NCI-H69 (cell line): ENCODE results near the gene GHRHR.

Experiments used
- DNase-seq: peaks from one replicate; lab custom pipeline; 2025; lab: John Stamatoyannopoulos, UW

GHRHR gene

DNA sequence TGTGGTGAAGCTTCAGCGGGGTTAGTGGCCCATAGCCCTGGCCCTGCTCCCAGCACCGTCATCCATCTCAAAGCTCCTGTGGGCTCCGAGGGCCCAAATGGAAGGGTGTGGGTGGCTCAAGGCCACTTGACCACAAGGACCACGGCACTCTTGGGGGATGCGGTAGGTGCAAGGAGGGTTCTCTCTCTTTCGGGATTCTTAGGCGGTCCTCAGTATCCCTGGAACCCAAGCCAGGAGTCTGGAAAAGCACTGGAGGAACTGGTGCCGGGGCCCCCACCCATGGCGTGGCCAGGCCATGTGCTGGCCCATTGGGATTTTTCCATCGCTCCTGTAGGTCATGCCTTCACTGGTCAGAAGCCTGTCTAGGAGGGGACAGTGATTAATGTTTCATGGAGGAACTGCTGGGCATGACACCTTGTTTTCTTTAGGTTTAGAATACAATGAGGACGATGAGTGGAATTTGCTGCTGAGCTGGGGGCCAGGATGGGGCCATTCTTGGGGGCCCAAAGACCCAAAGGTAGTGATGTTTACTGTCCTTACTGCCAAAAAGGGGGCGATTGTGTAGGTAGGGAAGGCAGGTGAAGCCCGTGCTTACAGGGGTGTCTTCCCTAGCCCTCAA, 35.4 kb upstream of the GHRHR start:
- DNase-seq, result no peak

DNA sequence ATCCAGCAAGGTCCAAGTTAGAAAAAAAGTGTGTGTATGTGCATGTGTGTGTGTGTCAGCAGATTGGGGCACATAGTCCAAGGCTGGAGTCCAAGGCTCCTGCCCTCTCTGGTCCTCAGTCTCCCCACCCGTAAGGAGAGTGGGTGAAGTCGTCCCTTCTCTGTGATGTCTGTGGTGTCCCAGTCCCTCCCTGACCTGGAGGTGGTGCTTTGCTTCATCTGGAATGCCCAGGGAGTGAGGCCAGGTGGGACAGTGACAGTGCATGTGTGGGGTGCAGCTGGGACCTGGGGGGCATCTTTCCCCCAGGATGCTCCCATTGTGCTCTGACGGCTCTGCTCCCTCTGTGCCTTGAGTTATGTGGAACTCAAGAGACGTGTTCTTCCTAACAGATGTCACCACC, 34.1 kb upstream of the GHRHR start:
- no peak for DNase-seq

DNA sequence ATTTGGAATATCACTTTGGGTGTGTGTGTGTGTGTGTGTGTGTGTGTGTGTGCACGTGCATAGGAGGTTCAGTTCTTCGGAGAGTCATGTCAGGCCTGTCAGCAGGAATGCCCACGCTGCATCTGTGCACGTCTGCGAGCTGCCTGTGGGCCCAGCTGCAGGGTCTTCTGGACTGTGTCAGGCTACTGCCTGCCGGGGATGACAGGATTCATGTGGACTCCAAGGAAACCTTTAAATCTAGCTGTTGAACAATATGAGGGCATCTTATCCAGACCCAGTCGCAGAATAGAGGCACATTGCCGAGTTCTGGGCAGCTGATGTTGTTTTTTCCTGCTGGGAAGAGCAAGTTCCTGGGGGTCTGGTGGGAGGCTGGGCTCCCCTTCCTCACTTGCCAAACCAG, 33.1 kb upstream of the GHRHR start:
- no peak for DNase-seq

- no peak for DNase-seq
These were observed 32.4 kb upstream of the GHRHR start for GRCh38 chr7:30931161-30931928.

- DNase-seq, result no peak
These were observed 31.7 kb upstream of the GHRHR start for GRCh38 chr7:30931929-30932540.

- DNase-seq, result no peak
These were observed 31.2 kb upstream of the GHRHR start for GRCh38 chr7:30932562-30932961.

GRCh38 chr7:30933124-30933974, 30.4 kb upstream of the GHRHR start:
- DNase-seq, result peak; percentile 37

DNA sequence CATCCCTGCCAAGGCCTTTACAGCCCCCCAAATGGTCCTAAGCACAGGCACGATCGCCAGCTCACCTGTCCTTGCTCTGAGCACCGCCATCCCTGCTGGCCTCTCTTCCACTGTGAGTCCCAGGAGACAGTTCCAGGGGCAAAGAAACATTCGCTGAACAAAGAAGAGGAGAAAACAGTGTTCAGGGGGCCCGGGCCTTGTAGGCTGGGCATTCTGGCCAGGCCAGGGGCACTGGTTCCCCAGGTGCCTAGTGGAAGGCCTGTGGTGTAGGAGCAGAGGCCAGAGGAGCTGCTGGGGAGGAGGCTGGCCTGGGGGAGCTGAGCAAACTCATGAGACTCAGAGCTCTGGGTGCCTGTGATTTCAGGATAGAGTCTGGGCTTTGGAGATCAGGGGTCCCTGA, 29.5 kb upstream of the GHRHR start:
- DNase-seq, result no peak

DNA sequence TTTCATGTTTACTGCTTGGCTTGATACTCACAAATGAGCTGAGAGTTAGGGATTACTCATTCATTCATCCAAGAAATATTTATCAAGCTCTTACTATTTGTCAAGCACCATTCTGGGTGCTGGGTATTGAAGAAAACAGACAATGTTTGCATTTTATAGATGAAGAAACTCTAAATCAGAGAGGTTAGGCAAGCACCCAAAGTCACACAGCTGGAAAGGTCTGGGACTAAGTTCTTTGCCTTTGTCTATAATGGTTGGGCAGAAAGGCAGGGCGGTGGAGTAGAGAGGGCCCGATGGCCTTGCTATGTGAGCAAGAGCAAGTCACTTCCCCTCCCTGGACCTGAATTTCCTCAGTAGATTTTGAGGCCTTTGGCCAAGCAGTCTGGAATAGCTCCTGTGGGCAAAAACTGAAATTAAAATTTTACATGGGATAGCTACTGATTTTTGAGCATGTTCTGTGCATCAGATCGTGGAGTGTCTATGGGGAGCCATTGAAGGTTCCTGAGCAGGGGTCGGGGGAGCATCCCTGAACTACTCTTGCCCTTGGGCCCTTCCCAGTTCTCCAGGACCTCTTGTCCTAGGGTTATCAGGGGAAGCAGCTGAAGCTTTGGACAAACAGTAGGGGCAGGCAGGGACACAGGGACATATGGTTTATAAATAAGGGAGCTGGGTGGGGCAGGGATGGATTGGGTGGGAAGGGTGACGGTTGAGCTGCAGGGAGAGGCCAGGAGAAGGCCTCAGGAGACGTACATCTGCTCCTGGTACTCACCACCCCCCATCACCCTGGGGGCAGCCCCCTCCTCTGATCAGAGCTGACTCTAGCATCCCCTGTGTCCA, 28.8 kb upstream of the GHRHR start:
- no peak for DNase-seq

- DNase-seq, result no peak
These were observed 28.2 kb upstream of the GHRHR start for GRCh38 chr7:30935569-30935877.

DNA sequence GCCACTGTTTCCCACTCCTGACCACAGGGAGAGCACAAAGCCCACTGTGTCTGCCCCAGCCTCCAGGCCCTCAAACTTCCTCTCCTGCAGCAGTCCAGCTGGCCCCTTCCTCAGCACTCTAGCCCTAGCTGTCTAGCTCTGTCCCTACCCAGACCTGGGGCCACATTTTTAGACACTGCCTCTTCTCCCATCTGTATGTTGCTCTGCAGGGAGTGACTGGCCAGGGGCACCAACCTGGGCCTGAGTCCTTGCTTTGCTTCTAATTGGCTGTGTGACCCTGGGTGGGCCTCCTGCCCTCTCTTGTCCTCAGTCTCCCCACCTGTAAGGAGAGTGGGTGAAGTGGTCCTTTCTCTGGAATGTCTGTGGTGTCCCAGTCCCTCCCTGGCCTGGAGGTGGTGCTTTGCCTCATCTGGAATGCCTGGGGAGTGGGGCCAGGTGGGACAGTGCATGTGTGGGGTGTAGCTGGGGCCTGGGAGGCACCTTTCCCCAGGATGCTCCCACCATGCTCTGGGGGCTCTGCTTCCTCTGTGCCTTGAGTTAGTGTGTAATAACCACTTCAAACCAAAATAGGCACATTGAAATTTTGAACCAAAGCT, 27.0 kb upstream of the GHRHR start:
- no peak for DNase-seq

DNA sequence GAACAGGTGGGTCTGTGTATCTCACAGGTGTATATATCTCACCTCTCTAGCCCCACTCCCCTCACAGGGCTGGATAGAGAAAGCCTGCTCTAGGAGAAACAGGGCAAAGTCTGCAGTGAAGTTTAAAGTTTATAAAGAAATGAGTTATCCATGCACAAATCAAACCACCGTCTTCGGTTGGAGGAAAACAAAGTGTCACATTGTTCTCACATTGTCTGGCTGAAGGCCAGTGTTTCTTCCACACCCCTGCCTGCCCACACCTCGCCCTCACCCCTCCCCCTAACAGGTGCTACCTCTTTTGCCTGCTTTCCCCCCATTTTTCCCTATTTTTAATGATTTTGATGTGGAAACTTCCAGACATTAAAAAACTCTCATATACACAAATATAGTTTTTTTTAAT, 26.3 kb upstream of the GHRHR start:
- peak; percentile 23 for DNase-seq

GRCh38 chr7:30938435-30939316, 25.1 kb upstream of the GHRHR start:
- DNase-seq, result peak; percentile 90

DNA sequence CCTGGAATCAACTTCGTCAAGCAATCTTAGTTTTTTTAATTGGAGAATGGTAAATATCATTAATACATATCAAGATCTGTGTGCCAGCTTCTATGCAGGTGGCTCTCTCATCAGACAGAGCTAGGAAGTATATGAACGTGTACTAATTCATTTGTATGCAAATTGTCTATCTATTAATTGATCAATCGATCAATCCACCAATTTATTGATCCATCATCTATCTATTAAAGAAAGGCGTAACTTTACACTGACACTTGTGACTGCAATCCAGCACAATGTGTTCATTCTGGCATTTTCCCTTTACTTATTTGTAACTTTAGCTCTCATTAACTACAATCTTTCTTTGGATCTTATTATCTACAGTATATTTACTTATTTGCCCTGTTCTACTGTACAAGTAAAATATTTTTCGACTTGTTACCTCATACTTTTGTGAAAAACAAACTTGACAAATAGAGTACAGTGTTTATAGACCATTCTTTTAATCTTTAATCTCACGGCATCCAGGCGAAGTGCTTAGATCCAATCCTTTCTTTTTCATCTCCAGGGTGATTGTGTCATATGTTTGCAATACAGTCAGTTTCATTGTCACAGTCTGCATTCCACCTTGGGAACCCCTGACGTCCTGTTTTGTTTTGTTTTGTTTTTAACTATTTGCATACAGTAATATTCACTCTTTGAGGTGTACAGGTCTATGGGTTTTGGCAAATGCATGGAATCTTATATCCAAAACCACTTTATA, 22.0 kb upstream of the GHRHR start:
- DNase-seq, result peak; percentile 54

DNA sequence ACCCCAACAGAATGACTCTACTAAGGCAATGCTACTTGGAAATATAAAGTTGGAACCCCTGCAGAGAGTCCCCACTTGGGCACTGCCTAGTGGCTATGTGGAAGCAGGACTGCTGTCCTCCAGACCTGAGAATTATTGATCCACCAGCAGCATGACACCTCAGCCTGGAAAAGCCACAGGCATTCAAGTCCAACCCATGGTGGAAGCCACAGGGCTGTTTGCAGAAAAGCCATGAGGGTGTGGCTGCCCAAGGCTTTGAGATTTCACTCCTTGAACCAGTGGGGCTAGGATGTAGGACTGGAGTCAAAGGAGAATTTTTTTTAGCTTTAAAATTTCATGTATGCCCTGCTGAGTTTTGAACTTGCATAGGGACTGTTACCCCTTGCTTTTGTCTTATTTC, 13.6 kb upstream of the GHRHR start:
- DNase-seq, result no peak

DNA sequence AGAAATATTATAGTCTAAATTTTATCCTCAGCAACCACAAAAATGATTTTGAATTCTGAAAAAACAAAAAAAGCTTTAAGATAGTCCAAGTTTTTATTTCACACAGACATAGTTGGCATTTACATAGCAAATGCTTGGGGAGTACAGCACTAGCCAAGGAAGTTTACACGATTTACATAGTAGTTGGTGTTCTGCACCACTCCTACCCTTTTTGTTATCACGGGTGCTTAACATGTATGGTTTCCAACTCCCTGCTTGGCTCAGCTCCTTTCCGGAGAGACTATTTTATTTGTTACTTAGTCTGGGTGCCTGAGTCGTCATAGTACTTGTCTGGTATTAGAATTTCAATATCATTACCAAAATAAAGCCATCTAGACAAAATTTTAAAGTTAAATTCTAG, 8.8 kb upstream of the GHRHR start:
- DNase-seq, result no peak

DNA sequence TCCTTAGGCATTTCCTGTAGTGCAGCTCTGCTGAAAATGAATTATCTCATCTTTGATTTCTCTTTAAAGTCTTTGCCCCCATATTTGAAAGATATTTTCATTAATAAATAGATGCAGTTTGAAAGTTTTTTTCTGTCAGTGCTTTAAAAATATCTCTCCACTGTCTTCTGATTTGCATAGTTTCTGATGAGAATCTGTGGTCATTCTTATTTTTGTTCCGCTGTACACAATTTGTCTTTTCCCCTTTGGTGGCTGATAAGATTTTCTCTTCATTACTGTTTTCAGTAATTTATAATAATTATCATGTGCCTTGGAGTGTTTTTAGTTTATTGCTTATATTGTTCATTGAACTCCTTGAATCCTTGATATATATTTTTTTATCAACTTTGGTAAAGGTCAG, 7.0 kb upstream of the GHRHR start:
- DNase-seq, result no peak

- DNase-seq, result no peak
These were observed 1.6 kb downstream of the GHRHR start for GRCh38 chr7:30965372-30965771.

- DNase-seq, result no peak
These were observed 2.1 kb downstream of the GHRHR start for GRCh38 chr7:30965883-30966282.

GRCh38 chr7:30968294-30968693, 4.5 kb downstream of the GHRHR start:
- DNase-seq, result no peak
